Transverse colon (tissue), 4 donors: Measurements from ENCODE around the gene SP5. TPM values are rescaled to one million over a fixed set of nuclear protein-coding genes. Genes with fewer than 3 reads are reported as not detected.

Source experiments
- DNase-seq: peaks from one replicate; pipeline ENCODE4 v3.0.0-alpha.2; 2019
- H3K27ac ChIP-seq, 4 donors: fragments of 200-600 bp; sonication (generic); 2 replicates each; pipeline ENCODE4 v1.5.1; 2016 to 2018; ENCODE audit warnings: inconsistent platforms in 4 of 4
- H3K27me3 ChIP-seq: fragments of 200-600 bp; sonication (generic); 2 replicates; pipeline ENCODE4 v1.5.1; 2017; ENCODE audit warnings: inconsistent platforms
- H3K36me3 ChIP-seq, 4 donors: fragments of 200-600 bp; sonication (generic); 2 replicates each; pipeline ENCODE4 v1.5.1; 2017 to 2019; ENCODE audit warnings: inconsistent platforms in 4 of 4
- H3K4me1 ChIP-seq, 4 donors: fragments of 200-600 bp; sonication (generic); 2 replicates each; pipeline ENCODE4 v1.5.1; 2017 to 2020; ENCODE audit warnings: inconsistent platforms in 4 of 4
- H3K4me3 ChIP-seq, 4 donors: fragments of 200-600 bp; sonication (generic); 1 replicate in 1 of 4; 2 replicates in 3 of 4; pipeline versions ENCODE4 v1.5.1 to v1.6.1; 2017 to 2019; ENCODE audit warnings: inconsistent platforms in 4 of 4
- H3K9me3 ChIP-seq, 2 donors: fragments of 200-600 bp; sonication (generic); 2 replicates each; pipeline ENCODE4 v1.5.1; 2017 to 2019; ENCODE audit warnings: inconsistent platforms in 2 of 2
- CTCF ChIP-seq, 5 experiments: fragments of 200-600 bp in 3 of 5; fragments of 450-650 bp in 2 of 5; sonication (generic) in 3 of 5; IDR thresholded peaks; 1 replicate in 2 of 5; 2 replicates in 3 of 5; pipeline ENCODE4 v1.5.1; 2016 to 2017; ENCODE audit warnings: antibody characterized with exemption in 5 of 5, inconsistent platforms in 3 of 5, mild to moderate bottlenecking in 2 of 5, moderate library complexity in 1 of 5
- EP300 ChIP-seq: sonication (generic); formaldehyde crosslinking; IDR thresholded peaks from one replicate; pipeline ENCODE4 v1.6.1; 2017; ENCODE audit warnings: antibody characterized with exemption, low read depth
- POLR2A ChIP-seq: fragments of 450-650 bp; IDR thresholded peaks from one replicate; pipeline ENCODE4 v1.6.1; 2016; ENCODE audit warnings: antibody characterized with exemption, mild to moderate bottlenecking, moderate library complexity
- POLR2AphosphoS5 ChIP-seq, 3 donors: sonication (generic); formaldehyde crosslinking; IDR thresholded peaks; one replicate each; pipeline ENCODE4 v1.6.1; 2016; ENCODE audit warnings: antibody characterized with exemption in 3 of 3
- WGBS, 2 donors: methylation state at CpG; one replicate each; pipeline ENCODE4 v1.1.5; 2018; ENCODE audit warnings: low coverage in 1 of 2; 5-methylcytosine and 5-hydroxymethylcytosine counted together
- in situ Hi-C, 4 donors: fragments of 200-750 bp; cut with MboI; loops; one replicate each; pipeline versions ENCODE4 v1.15.0 to v1.15.1; 2017; ENCODE audit warnings: low sequenced_read_pairs in 3 of 4, low pct_ligation_motif_present in 1 of 4, low pct_unique_long_range_greater_than_20kb in 1 of 4
- intact Hi-C: fragments of 100-400 bp; cut with DNase I; formaldehyde crosslinking; loops from one replicate; pipeline ENCODE4 v1.15.1; 2023; ENCODE audit warnings: low total_unique reads
- total RNA-seq, 4 donors: library from RNA; depleted of rRNA; stranded (reverse); fragments of >200 nt; gene quantifications; one replicate each; pipeline ENCODE4 v1.1.0, GENCODE V29; 2016

SP5 gene
- total RNA-seq, 4 donors from 2014 or later: 0.41 to 2.2 TPM; not detected in 2

- no peak overlapping the region for H3K4me3 ChIP-seq
- TF ChIP-seq CTCF (IDR thresholded peaks at IDR 0.05) (no peak), POLR2AphosphoS5 (IDR thresholded peaks at IDR 0.05) (no peak), EP300 (no peak), POLR2A (no peak)
- WGBS, 2 donors: 19% methylated on average over 9 of the region's 9 CpGs; no CpG with 5 or more reads in 1 of the 2 donors
- no peak overlapping the region for H3K27ac ChIP-seq
- H3K4me1 ChIP-seq: peaks cover 7 to 36% (median 22%) of the 10 kb centered on the region in 4 donors
- no peak for DNase-seq
- in situ Hi-C loops (loop anchor here in 2 of 4 donors (25.0 kb wide), 2 partner anchors 101 to 299 kb away; partner anchors contain the start of gene GAD1 (in 1 of the 2)), intact Hi-C loops (loop anchor here (10.0 kb wide), 1 partner anchor 206 kb away; no protein-coding TSS in a partner anchor)
- H3K36me3 ChIP-seq: no peaks in the 10 kb centered on the region
- H3K27me3 ChIP-seq: peaks cover 91% of the 10 kb centered on the region
- no peaks in the 10 kb centered on the region for H3K9me3 ChIP-seq
Measured at GRCh38 chr2:170711196-170711773, 3.9 kb upstream of the SP5 start.

GRCh38 chr2:170711774-170712652 lies 3.1 kb upstream of the SP5 start:
- WGBS, 2 donors: 7% methylated on average over 50 of the region's 51 CpGs; no CpG with 5 or more reads in 1 of the 2 donors
- H3K4me3 ChIP-seq: peak overlapping the region in 1 of 4 donors; percentile 6
- H3K9me3 ChIP-seq: no peaks in the 10 kb centered on the region
- TF ChIP-seq POLR2A: no peak
- no peak for TF ChIP-seq POLR2AphosphoS5 (IDR thresholded peaks at IDR 0.05)
- no peak for TF ChIP-seq CTCF (IDR thresholded peaks at IDR 0.05)
- TF ChIP-seq EP300: no peak
- no peaks in the 10 kb centered on the region for H3K36me3 ChIP-seq
- peaks cover 7 to 43% (median 27%) of the 10 kb centered on the region in 4 donors for H3K4me1 ChIP-seq
- no peak overlapping the region for H3K27ac ChIP-seq
- intact Hi-C loops: loop anchor here (10.0 kb wide), 1 partner anchor 207 kb away; no protein-coding TSS in a partner anchor
- in situ Hi-C loops: loop anchor here in 2 of 4 donors (25.0 kb wide), 2 partner anchors 100 to 300 kb away; partner anchors contain the start of gene GAD1 (in 1 of the 2)
- peaks cover 97% of the 10 kb centered on the region for H3K27me3 ChIP-seq
- DNase-seq: no peak

- H3K9me3 ChIP-seq: no peaks in the 10 kb centered on the region
- 33% methylated on average over 41 of the region's 41 CpGs; no CpG with 5 or more reads in 1 of the 2 donors for WGBS, 2 donors
- DNase-seq: no peak
- peaks cover 97% of the 10 kb centered on the region for H3K27me3 ChIP-seq
- H3K4me1 ChIP-seq: peaks cover 7 to 49% (median 33%) of the 10 kb centered on the region in 4 donors
- TF ChIP-seq POLR2AphosphoS5 (IDR thresholded peaks at IDR 0.05): no peak
- no peak for TF ChIP-seq POLR2A
- no peak for TF ChIP-seq EP300
- TF ChIP-seq CTCF (IDR thresholded peaks at IDR 0.05): no peak
- peak overlapping the region in 1 of 4 donors; percentile 62 for H3K4me3 ChIP-seq
- H3K27ac ChIP-seq: no peak overlapping the region
- in situ Hi-C loops (loop anchor here in 2 of 4 donors (25.0 kb wide), 2 partner anchors 99 to 301 kb away; partner anchors contain the start of gene GAD1 (in 1 of the 2)), intact Hi-C loops (loop anchor here (10.0 kb wide), 1 partner anchor 208 kb away; no protein-coding TSS in a partner anchor)
- H3K36me3 ChIP-seq: no peaks in the 10 kb centered on the region
Measured at GRCh38 chr2:170712653-170713542, 2.2 kb upstream of the SP5 start.
